ENCODE data around the gene DNMT3A.

DNA sequence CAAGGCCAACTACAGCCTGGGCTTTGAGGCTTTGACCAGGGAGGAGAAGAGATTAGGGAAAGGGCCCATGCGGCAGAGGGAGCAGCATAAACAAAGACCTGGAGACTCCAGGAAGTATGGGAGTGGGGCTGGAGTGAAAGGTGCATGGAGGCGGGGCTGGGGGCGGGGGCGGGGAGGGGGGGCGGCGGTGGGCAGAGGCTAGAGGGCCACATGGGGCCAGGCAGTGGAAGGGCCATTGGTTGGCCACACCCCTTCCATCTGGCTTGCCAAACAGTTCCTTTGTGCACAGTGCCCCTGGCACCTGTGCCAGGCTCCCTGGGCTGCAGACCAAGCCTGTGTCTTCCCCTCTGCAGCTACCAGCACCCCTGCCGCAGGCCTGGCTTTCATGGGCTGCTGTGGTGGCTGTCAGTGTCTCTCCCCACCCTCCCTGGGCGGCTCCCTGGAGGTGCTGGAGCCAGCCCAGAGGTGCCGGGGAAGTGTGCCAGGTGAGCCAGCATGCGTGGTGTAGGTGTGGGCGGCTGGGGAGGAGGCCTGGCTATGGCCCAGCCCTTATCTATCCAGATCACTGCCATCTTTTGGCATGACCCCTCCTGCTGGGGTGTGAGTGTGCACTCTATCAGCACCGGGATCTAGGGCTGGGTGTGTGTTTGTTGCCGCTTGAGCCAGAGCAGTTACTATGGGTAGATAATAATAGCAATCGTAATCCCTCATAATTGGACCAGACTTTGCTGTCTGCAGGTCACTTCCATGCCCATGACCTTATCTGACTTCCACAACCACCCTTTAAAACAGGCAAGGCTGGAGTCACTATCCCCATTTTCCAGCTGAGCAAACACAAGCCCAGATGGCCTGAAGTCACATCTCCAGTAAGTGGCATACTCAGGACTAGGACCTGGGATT lies 30.5 kb downstream of the DNMT3A start:
- TF ChIP-seq, protein P1, sequence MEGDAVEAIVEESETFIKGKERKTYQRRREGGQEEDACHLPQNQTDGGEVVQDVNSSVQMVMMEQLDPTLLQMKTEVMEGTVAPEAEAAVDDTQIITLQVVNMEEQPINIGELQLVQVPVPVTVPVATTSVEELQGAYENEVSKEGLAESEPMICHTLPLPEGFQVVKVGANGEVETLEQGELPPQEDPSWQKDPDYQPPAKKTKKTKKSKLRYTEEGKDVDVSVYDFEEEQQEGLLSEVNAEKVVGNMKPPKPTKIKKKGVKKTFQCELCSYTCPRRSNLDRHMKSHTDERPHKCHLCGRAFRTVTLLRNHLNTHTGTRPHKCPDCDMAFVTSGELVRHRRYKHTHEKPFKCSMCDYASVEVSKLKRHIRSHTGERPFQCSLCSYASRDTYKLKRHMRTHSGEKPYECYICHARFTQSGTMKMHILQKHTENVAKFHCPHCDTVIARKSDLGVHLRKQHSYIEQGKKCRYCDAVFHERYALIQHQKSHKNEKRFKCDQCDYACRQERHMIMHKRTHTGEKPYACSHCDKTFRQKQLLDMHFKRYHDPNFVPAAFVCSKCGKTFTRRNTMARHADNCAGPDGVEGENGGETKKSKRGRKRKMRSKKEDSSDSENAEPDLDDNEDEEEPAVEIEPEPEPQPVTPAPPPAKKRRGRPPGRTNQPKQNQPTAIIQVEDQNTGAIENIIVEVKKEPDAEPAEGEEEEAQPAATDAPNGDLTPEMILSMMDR (conservative IDR thresholded peaks at IDR 0.05) = no peak
- no peak for TF ChIP-seq ZFX (IDR thresholded peaks at IDR 0.05)

All from C4-2B (cell line).